HepG2 (cell line): ENCODE results near the gene CADPS2.

ENCODE experiments used
- ARHGAP35 ChIP-seq: sonication (generic); formaldehyde crosslinking; IDR thresholded peaks from 2 replicates; pipeline ENCODE4 v1.9.0; 2022; ENCODE audit warnings: mild to moderate bottlenecking, inconsistent platforms, moderate library complexity, missing genetic modification reagents, borderline replicate concordance
- CENPX ChIP-seq: sonication (generic); formaldehyde crosslinking; IDR thresholded peaks from 2 replicates; pipeline ENCODE4 v1.9.0; 2021; ENCODE audit warnings: mild to moderate bottlenecking, missing genetic modification reagents, moderate library complexity
- CHD4 ChIP-seq: fragments of 200-600 bp; sonication (generic); IDR thresholded peaks from 2 replicates; pipeline ENCODE4 v1.7.0; 2017; ENCODE audit warnings: mild to moderate bottlenecking, low read length, borderline replicate concordance
- FOXM1 ChIP-seq: sonication (generic); formaldehyde crosslinking; IDR thresholded peaks from 2 replicates; pipeline ENCODE4 v1.5.0; 2020; ENCODE audit warnings: missing genetic modification reagents
- NR2F2 ChIP-seq: IDR thresholded peaks from 2 replicates; pipeline ENCODE4 v1.6.1; 2012; ENCODE audit warnings: low read depth, inconsistent platforms, borderline replicate concordance
- POLR2AphosphoS5 ChIP-seq: IDR thresholded peaks from 2 replicates; pipeline ENCODE4 v1.6.1; 2012; ENCODE audit warnings: low read depth, low read length
- YY1 ChIP-seq: IDR thresholded peaks from 2 replicates; pipeline ENCODE4 v1.6.1; 2011; ENCODE audit warnings: low read length, low read depth, moderate library complexity, mild to moderate bottlenecking; ENCODE audit not compliant: insufficient read depth, insufficient replicate concordance
- ZIK1 ChIP-seq: sonication (generic); formaldehyde crosslinking; IDR thresholded peaks from 2 replicates; pipeline ENCODE4 v1.5.0; 2020; ENCODE audit warnings: mild to moderate bottlenecking, low read depth, missing genetic modification reagents, borderline replicate concordance
- ZNF138 ChIP-seq: sonication (generic); formaldehyde crosslinking; IDR thresholded peaks from 2 replicates; pipeline ENCODE4 v1.5.0; 2020; ENCODE audit warnings: mild to moderate bottlenecking, low read depth, missing genetic modification reagents
- ZNF230 ChIP-seq: sonication (generic); formaldehyde crosslinking; IDR thresholded peaks from 2 replicates; pipeline ENCODE4 v1.4.0; 2020; ENCODE audit warnings: mild to moderate bottlenecking, missing genetic modification reagents
- TF ChIP-seq, protein P1 (sequence below): sonication (generic); formaldehyde crosslinking; IDR thresholded peaks from 2 replicates; pipeline ENCODE4 v1.4.0; 2020; ENCODE audit warnings: mild to moderate bottlenecking, missing genetic modification reagents
- TF ChIP-seq, protein P2 (sequence below): sonication (generic); formaldehyde crosslinking; IDR thresholded peaks from 2 replicates; pipeline ENCODE4 v1.5.0; 2020; ENCODE audit warnings: mild to moderate bottlenecking, missing genetic modification reagents, moderate library complexity
- TF ChIP-seq, protein P3 (sequence below): sonication (generic); formaldehyde crosslinking; IDR thresholded peaks from 2 replicates; pipeline ENCODE4 v1.9.0; 2021; ENCODE audit warnings: mild to moderate bottlenecking, missing genetic modification reagents
- TF ChIP-seq, protein P4 (sequence below): sonication (generic); formaldehyde crosslinking; conservative IDR thresholded peaks from 2 replicates; pipeline ENCODE4 v1.4.0; 2020; ENCODE audit warnings: missing genetic modification reagents

DNA sequence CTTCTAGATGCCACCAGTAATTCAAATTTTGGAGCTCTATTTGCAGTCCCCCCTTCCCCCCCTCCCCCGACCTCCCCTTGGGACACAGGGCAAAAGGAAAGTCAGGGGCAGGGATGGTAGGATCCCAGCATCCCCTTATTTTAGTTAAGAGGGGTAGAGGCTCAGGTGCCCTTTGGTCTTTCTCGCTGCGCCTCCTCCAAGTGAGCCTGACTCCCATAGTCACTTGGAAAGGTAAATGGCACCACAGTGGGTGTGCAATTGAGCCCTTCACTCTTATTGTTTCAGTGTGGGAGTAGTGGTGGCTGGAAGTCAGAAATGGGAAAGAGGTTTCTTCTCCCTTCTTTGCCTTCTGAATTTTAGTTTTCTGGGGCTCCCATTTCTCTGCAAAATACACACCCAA is 573.5 kb downstream of the CADPS2 start:
- no peak for TF ChIP-seq ZIK1 (CRISPR knock-in tag)
- no peak for TF ChIP-seq ZNF230 (CRISPR knock-in tag)
- TF ChIP-seq CHD4 = no peak
- TF ChIP-seq, protein P1, sequence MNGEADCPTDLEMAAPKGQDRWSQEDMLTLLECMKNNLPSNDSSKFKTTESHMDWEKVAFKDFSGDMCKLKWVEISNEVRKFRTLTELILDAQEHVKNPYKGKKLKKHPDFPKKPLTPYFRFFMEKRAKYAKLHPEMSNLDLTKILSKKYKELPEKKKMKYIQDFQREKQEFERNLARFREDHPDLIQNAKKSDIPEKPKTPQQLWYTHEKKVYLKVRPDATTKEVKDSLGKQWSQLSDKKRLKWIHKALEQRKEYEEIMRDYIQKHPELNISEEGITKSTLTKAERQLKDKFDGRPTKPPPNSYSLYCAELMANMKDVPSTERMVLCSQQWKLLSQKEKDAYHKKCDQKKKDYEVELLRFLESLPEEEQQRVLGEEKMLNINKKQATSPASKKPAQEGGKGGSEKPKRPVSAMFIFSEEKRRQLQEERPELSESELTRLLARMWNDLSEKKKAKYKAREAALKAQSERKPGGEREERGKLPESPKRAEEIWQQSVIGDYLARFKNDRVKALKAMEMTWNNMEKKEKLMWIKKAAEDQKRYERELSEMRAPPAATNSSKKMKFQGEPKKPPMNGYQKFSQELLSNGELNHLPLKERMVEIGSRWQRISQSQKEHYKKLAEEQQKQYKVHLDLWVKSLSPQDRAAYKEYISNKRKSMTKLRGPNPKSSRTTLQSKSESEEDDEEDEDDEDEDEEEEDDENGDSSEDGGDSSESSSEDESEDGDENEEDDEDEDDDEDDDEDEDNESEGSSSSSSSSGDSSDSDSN = no peak
- TF ChIP-seq ZNF138 (CRISPR knock-in tag) = no peak
- no peak for TF ChIP-seq YY1
- TF ChIP-seq, protein P2, sequence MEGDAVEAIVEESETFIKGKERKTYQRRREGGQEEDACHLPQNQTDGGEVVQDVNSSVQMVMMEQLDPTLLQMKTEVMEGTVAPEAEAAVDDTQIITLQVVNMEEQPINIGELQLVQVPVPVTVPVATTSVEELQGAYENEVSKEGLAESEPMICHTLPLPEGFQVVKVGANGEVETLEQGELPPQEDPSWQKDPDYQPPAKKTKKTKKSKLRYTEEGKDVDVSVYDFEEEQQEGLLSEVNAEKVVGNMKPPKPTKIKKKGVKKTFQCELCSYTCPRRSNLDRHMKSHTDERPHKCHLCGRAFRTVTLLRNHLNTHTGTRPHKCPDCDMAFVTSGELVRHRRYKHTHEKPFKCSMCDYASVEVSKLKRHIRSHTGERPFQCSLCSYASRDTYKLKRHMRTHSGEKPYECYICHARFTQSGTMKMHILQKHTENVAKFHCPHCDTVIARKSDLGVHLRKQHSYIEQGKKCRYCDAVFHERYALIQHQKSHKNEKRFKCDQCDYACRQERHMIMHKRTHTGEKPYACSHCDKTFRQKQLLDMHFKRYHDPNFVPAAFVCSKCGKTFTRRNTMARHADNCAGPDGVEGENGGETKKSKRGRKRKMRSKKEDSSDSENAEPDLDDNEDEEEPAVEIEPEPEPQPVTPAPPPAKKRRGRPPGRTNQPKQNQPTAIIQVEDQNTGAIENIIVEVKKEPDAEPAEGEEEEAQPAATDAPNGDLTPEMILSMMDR (CRISPR knock-in tag) = no peak
- no peak for TF ChIP-seq CENPX (CRISPR knock-in tag)
- TF ChIP-seq NR2F2 = no peak
- no peak for TF ChIP-seq ARHGAP35
- no peak for TF ChIP-seq FOXM1 (CRISPR knock-in tag)
- TF ChIP-seq, protein P3, sequence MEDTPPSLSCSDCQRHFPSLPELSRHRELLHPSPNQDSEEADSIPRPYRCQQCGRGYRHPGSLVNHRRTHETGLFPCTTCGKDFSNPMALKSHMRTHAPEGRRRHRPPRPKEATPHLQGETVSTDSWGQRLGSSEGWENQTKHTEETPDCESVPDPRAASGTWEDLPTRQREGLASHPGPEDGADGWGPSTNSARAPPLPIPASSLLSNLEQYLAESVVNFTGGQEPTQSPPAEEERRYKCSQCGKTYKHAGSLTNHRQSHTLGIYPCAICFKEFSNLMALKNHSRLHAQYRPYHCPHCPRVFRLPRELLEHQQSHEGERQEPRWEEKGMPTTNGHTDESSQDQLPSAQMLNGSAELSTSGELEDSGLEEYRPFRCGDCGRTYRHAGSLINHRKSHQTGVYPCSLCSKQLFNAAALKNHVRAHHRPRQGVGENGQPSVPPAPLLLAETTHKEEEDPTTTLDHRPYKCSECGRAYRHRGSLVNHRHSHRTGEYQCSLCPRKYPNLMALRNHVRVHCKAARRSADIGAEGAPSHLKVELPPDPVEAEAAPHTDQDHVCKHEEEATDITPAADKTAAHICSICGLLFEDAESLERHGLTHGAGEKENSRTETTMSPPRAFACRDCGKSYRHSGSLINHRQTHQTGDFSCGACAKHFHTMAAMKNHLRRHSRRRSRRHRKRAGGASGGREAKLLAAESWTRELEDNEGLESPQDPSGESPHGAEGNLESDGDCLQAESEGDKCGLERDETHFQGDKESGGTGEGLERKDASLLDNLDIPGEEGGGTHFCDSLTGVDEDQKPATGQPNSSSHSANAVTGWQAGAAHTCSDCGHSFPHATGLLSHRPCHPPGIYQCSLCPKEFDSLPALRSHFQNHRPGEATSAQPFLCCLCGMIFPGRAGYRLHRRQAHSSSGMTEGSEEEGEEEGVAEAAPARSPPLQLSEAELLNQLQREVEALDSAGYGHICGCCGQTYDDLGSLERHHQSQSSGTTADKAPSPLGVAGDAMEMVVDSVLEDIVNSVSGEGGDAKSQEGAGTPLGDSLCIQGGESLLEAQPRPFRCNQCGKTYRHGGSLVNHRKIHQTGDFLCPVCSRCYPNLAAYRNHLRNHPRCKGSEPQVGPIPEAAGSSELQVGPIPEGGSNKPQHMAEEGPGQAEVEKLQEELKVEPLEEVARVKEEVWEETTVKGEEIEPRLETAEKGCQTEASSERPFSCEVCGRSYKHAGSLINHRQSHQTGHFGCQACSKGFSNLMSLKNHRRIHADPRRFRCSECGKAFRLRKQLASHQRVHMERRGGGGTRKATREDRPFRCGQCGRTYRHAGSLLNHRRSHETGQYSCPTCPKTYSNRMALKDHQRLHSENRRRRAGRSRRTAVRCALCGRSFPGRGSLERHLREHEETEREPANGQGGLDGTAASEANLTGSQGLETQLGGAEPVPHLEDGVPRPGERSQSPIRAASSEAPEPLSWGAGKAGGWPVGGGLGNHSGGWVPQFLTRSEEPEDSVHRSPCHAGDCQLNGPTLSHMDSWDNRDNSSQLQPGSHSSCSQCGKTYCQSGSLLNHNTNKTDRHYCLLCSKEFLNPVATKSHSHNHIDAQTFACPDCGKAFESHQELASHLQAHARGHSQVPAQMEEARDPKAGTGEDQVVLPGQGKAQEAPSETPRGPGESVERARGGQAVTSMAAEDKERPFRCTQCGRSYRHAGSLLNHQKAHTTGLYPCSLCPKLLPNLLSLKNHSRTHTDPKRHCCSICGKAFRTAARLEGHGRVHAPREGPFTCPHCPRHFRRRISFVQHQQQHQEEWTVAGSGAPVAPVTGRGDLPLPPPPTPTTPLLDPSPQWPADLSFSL (CRISPR knock-in tag) = no peak
- no peak for TF ChIP-seq POLR2AphosphoS5
- TF ChIP-seq, protein P4, sequence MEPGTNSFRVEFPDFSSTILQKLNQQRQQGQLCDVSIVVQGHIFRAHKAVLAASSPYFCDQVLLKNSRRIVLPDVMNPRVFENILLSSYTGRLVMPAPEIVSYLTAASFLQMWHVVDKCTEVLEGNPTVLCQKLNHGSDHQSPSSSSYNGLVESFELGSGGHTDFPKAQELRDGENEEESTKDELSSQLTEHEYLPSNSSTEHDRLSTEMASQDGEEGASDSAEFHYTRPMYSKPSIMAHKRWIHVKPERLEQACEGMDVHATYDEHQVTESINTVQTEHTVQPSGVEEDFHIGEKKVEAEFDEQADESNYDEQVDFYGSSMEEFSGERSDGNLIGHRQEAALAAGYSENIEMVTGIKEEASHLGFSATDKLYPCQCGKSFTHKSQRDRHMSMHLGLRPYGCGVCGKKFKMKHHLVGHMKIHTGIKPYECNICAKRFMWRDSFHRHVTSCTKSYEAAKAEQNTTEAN (CRISPR knock-in tag) = no peak
